C4-2B (cell line): Measurements from ENCODE around the gene MSI1.

Experiments
- H3K27ac ChIP-seq: fragments of 450-650 bp; 2 replicates; pipeline ENCODE4 v1.5.1; 2017
- CTCF ChIP-seq: fragments of 450-650 bp; conservative IDR thresholded peaks from 2 replicates; pipeline ENCODE4 v1.5.1; 2017; ENCODE audit warnings: mild to moderate bottlenecking
- ZFX ChIP-seq: fragments of 450-650 bp; IDR thresholded peaks from 2 replicates; pipeline ENCODE4 v1.6.1; 2017

MSI1 gene

GRCh38 chr12:120332041-120332440, 36.9 kb downstream of the MSI1 start:
- TF ChIP-seq ZFX: no peak
- TF ChIP-seq CTCF: no peak
- H3K27ac ChIP-seq: no peak overlapping the region

- TF ChIP-seq ZFX (no peak), CTCF (no peak)
- H3K27ac ChIP-seq: no peak overlapping the region
Measured at GRCh38 chr12:120331390-120331789, 37.6 kb downstream of the MSI1 start.

GRCh38 chr12:120328228-120328627, 40.7 kb downstream of the MSI1 start:
- H3K27ac ChIP-seq: no peak overlapping the region
- TF ChIP-seq ZFX (no peak), CTCF (no peak)

- H3K27ac ChIP-seq: no peak within 1 kb of the TSS
- no peak for TF ChIP-seq CTCF
- TF ChIP-seq ZFX: no peak
Measured at GRCh38 chr12:120327593-120327992, 41.4 kb downstream of the MSI1 start, which contains the start of gene PLA2G1B. PLA2G1B (minus strand) TSS chr12:120327779; CDS start chr12:120327753, 26 bp downstream.

- H3K27ac ChIP-seq: peak overlapping the region; percentile 23; the same call in 1 of the 2 replicates
Measured at GRCh38 chr12:120324841-120325417, 44.0 kb downstream of the MSI1 start.

GRCh38 chr12:120323772-120324171, 45.2 kb downstream of the MSI1 start:
- TF ChIP-seq ZFX (no peak), CTCF (no peak)
- H3K27ac ChIP-seq: no peak overlapping the region

More at GRCh38 chr12:120324841-120325417, 44.0 kb downstream of the MSI1 start:
- TF ChIP-seq ZFX (no peak), CTCF (no peak)

- TF ChIP-seq CTCF (no peak), ZFX (no peak)
- H3K27ac ChIP-seq: no peak overlapping the region
Measured at GRCh38 chr12:120321382-120322202, 47.4 kb downstream of the MSI1 start.
